Stomach (tissue), 9 donors: ENCODE results near the gene WDR49. TPM values are rescaled to one million over a fixed set of nuclear protein-coding genes. Genes with fewer than 3 reads are reported as not detected.

Experiments
- DNase-seq, 2 donors: peaks; one replicate each; pipeline versions ENCODE4 v3.0.0 to v3.0.0-alpha.2; 2013 to 2019
- H3K27ac ChIP-seq, 5 donors: fragments of 200-600 bp in 4 of 5; sonication (generic) in 4 of 5; one replicate each; pipeline ENCODE4 v1.5.1; 2013 to 2019; ENCODE audit warnings: mild to moderate bottlenecking in 1 of 5, moderate library complexity in 1 of 5
- H3K27me3 ChIP-seq, 3 donors: fragments of 200-600 bp; sonication (generic); one replicate each; pipeline ENCODE4 v1.5.1; 2017 to 2019; ENCODE audit warnings: mixed run types in 1 of 3
- H3K36me3 ChIP-seq, 4 donors: fragments of 200-600 bp; sonication (generic); 1 replicate in 3 of 4; 2 replicates in 1 of 4; pipeline ENCODE4 v1.5.1; 2016 to 2019
- H3K4me1 ChIP-seq, 4 donors: fragments of 200-600 bp; sonication (generic); one replicate each; pipeline ENCODE4 v1.5.1; 2016 to 2019
- H3K4me3 ChIP-seq, 4 donors: fragments of 200-600 bp; sonication (generic) in 3 of 4; one replicate each; pipeline ENCODE4 v1.5.1; 2016 to 2019; ENCODE audit warnings: mild to moderate bottlenecking in 1 of 4
- H3K9me3 ChIP-seq, 4 donors: fragments of 200-600 bp; sonication (generic); one replicate each; pipeline ENCODE4 v1.5.1; 2016 to 2019
- EP300 ChIP-seq: sonication (generic); formaldehyde crosslinking; IDR thresholded peaks from one replicate; pipeline ENCODE4 v1.6.1; 2017; ENCODE audit warnings: antibody characterized with exemption
- POLR2A ChIP-seq, 4 donors: fragments of 450-650 bp; IDR thresholded peaks; one replicate each; pipeline ENCODE4 v1.6.1; 2016; ENCODE audit warnings: antibody characterized with exemption in 4 of 4, control low read depth in 2 of 4, mild to moderate bottlenecking in 1 of 4, moderate library complexity in 1 of 4
- POLR2AphosphoS5 ChIP-seq, 3 donors: sonication (generic); formaldehyde crosslinking; IDR thresholded peaks; one replicate each; pipeline ENCODE4 v1.6.1; 2016; ENCODE audit warnings: antibody characterized with exemption in 3 of 3
- WGBS, 5 donors: extraction: QIAGEN DNeasy Blood & Tissue Kit in 3 of 5; methylation state at CpG; one replicate each; pipeline versions ENCODE4 v1.1.5 to v1.1.7; 2013 to 2018; 5-methylcytosine and 5-hydroxymethylcytosine counted together
- intact Hi-C: fragments of 100-400 bp; cut with DNase I; formaldehyde crosslinking; loops from one replicate; pipeline ENCODE4 v1.15.1; 2023; ENCODE audit warnings: low total_unique reads
- polyA plus RNA-seq, 3 donors: library from polyadenylated mRNA; stranded (reverse); fragments of 200-250 nt; gene quantifications; one replicate each; pipeline ENCODE4 v1.2.3, GENCODE V29; 2013
- total RNA-seq, 5 donors: library from RNA; depleted of rRNA; stranded (reverse); fragments of >200 nt; gene quantifications; one replicate each; pipeline versions ENCODE4 v1.1.0 to v1.2.3, GENCODE V29; 2014 to 2016
- TF ChIP-seq, protein P1 (sequence below), 7 experiments: fragments of 450-650 bp in 4 of 7; fragments of 200-600 bp in 3 of 7; sonication (generic) in 3 of 7; IDR thresholded peaks; one replicate each; pipeline ENCODE4 v1.5.1; 2016 to 2019; ENCODE audit warnings: antibody characterized with exemption in 7 of 7, control low read depth in 2 of 7, mild to moderate bottlenecking in 1 of 7
- donor health status: healthy with polysubstance abuse.
- donor health status: Bipolar disorder and iron deficiency.
- donor health status: healthy.

The WDR49 gene
- total and polyA plus RNA-seq, 8 donors = 0.33 to 2.2 (median 1.5) TPM; not detected in 5

DNA sequence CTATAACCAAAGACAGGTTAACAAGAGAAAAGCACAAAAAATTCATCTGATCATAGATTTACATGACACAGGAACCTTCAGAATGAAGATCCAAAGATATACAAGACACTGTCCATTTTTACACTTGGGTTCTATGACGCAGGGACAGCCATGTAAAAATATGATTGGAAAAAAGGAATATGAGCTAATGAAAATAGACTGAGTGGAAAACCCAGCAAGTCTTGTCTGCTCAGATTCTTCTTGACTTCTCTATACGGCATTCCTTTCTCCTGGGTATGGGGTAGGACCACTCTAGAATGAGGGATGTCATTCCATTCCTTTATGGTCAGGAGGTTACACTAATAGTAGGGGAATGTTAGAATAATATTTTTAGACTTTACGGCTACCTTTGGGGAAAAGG is 46.9 kb downstream of the WDR49 start:
- no peak for DNase-seq
- Histone ChIP-seq H3K4me3 (no peak overlapping the region), H3K27me3 (no peaks in the 10 kb centered on the region), H3K36me3 (no peaks in the 10 kb centered on the region), H3K9me3 (no peaks in the 10 kb centered on the region), H3K27ac (no peak overlapping the region), H3K4me1 (no peaks in the 10 kb centered on the region)
- 83 to 96% (median 91%) methylated on average over 3 of the region's 3 CpGs for WGBS, 5 donors
- TF ChIP-seq POLR2A (IDR thresholded peaks at IDR 0.05) (no peak), EP300 (no peak), POLR2AphosphoS5 (IDR thresholded peaks at IDR 0.05) (no peak)
- TF ChIP-seq, protein P1, sequence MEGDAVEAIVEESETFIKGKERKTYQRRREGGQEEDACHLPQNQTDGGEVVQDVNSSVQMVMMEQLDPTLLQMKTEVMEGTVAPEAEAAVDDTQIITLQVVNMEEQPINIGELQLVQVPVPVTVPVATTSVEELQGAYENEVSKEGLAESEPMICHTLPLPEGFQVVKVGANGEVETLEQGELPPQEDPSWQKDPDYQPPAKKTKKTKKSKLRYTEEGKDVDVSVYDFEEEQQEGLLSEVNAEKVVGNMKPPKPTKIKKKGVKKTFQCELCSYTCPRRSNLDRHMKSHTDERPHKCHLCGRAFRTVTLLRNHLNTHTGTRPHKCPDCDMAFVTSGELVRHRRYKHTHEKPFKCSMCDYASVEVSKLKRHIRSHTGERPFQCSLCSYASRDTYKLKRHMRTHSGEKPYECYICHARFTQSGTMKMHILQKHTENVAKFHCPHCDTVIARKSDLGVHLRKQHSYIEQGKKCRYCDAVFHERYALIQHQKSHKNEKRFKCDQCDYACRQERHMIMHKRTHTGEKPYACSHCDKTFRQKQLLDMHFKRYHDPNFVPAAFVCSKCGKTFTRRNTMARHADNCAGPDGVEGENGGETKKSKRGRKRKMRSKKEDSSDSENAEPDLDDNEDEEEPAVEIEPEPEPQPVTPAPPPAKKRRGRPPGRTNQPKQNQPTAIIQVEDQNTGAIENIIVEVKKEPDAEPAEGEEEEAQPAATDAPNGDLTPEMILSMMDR (IDR thresholded peaks at IDR 0.05) = no peak
- intact Hi-C loops = no loop called here

DNA sequence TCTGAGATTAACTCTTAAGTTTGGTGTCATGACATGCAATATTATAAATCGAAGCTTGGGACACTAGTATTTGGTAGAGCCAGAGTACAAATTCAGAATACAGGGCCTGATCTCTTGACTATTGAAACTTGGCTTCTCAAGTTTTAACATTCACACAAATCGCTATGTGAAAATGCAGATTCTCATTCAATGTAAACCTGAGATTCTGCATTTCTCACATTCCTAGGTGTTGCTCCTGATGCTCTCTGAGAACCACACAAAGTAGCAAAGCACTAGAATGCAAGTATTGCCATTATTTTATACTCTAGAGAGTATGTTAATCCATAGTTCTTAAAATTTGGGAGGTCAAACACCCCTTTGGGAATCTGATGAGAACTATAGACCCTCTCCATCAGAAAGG is 47.9 kb downstream of the WDR49 start:
- Histone ChIP-seq H3K27me3 (no peaks in the 10 kb centered on the region), H3K27ac (no peak overlapping the region), H3K9me3 (no peaks in the 10 kb centered on the region), H3K36me3 (no peaks in the 10 kb centered on the region), H3K4me1 (no peaks in the 10 kb centered on the region), H3K4me3 (no peak overlapping the region)
- WGBS, 5 donors = 64 to 88% (median 71%) methylated on average over 2 of the region's 2 CpGs
- intact Hi-C loops = no loop called here
- TF ChIP-seq EP300 = no peak
- no peak for TF ChIP-seq POLR2A (IDR thresholded peaks at IDR 0.05)
- no peak for TF ChIP-seq POLR2AphosphoS5 (IDR thresholded peaks at IDR 0.05)
- TF ChIP-seq, protein P1 (IDR thresholded peaks at IDR 0.05) = no peak
- DNase-seq = no peak

DNA sequence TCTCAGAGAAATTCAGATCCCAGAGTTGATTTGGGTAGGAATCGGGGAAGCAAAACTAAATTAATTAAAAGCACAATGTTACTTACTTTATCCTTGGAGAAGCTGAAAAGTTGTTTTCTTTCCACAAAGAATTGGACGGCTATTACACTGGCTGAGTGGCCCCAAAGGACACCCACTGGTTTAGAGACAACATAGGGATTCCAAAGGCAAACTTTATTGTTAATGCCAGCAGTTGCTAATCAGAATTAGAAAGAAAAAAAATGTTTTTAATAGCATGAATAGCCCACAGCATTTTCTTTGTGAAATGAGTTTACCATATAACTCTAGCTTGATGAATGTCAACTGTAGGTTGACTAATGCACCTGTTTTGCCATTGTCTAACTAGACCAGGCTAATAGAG is 51.7 kb downstream of the WDR49 start:
- Histone ChIP-seq H3K4me3 (no peak overlapping the region), H3K36me3 (no peaks in the 10 kb centered on the region), H3K4me1 (no peaks in the 10 kb centered on the region), H3K27me3 (no peaks in the 10 kb centered on the region), H3K27ac (no peak overlapping the region), H3K9me3 (peaks cover 0 to 4% (median 2%) of the 10 kb centered on the region in 4 donors)
- intact Hi-C loops = no loop called here
- WGBS, 5 donors = 75 to 84% (median 77%) methylated on average over 2 of the region's 2 CpGs
- DNase-seq = no peak
- TF ChIP-seq POLR2AphosphoS5 (IDR thresholded peaks at IDR 0.05) (no peak), POLR2A (IDR thresholded peaks at IDR 0.05) (no peak), EP300 (no peak)
- TF ChIP-seq, protein P1 (IDR thresholded peaks at IDR 0.05) = no peak

GRCh38 chr3:167587651-167588050 is 66.1 kb downstream of the WDR49 start:
- TF ChIP-seq POLR2AphosphoS5 (IDR thresholded peaks at IDR 0.05) (no peak), POLR2A (IDR thresholded peaks at IDR 0.05) (no peak), EP300 (no peak)
- TF ChIP-seq, protein P1 (IDR thresholded peaks at IDR 0.05) = no peak
- 88 to 95% (median 92%) methylated on average over 3 of the region's 3 CpGs for WGBS, 5 donors
- no peak overlapping the region for H3K27ac ChIP-seq
- H3K9me3 ChIP-seq = no peaks in the 10 kb centered on the region
- no peaks in the 10 kb centered on the region for H3K27me3 ChIP-seq
- DNase-seq = no peak
- no peak overlapping the region for H3K4me3 ChIP-seq
- H3K36me3 ChIP-seq = no peaks in the 10 kb centered on the region
- intact Hi-C loops = no loop called here
- no peaks in the 10 kb centered on the region for H3K4me1 ChIP-seq
